Activated B cell treated with CpG ODN at 0.5 μM for 24 hours (primary cell): ENCODE results near the gene THOC6. TPM values are rescaled to one million over a fixed set of nuclear protein-coding genes. Genes with fewer than 3 reads are reported as not detected.

Experiments
- ATAC-seq: fragments of 200-7000 bp; cut with Tn5 transposase; one replicate; pipeline ENCODE4 v1.10.0; 2021; ENCODE audit warnings: low read depth, mild to moderate bottlenecking, moderate library complexity
- CTCF ChIA-PET: fragments of 350-600 bp; sonication (Branson Sonifier 250); formaldehyde crosslinking; loops from one replicate; lab custom pipeline; 2021; ENCODE audit warnings: antibody characterized with exemption; lab: Charles Lee
- POLR2A ChIA-PET: fragments of 350-600 bp; sonication (Branson Sonifier 250); formaldehyde crosslinking; loops from one replicate; lab custom pipeline; 2021; ENCODE audit warnings: antibody characterized with exemption; lab: Charles Lee
- DNase-seq: peaks from one replicate; pipeline ENCODE4 v3.0.0; 2022
- H3K27ac Mint-ChIP-seq: one replicate; pipeline ENCODE4 v1.8.0; 2020; ENCODE audit warnings: mixed read lengths
- H3K27me3 Mint-ChIP-seq: one replicate; pipeline ENCODE4 v1.8.0; 2021; ENCODE audit warnings: mixed read lengths
- H3K36me3 Mint-ChIP-seq: one replicate; pipeline ENCODE4 v1.8.0; 2021; ENCODE audit warnings: low read depth, mixed read lengths
- H3K4me1 Mint-ChIP-seq: one replicate; pipeline ENCODE4 v1.8.0; 2021; ENCODE audit warnings: mixed read lengths
- H3K4me3 Mint-ChIP-seq: one replicate; pipeline ENCODE4 v1.8.0; 2020; ENCODE audit warnings: mild to moderate bottlenecking, mixed read lengths
- H3K9me3 Mint-ChIP-seq: one replicate; pipeline ENCODE4 v1.8.0; 2020; ENCODE audit warnings: mixed read lengths
- intact Hi-C: fragments of 100-400 bp; cut with micrococcal nuclease; formaldehyde crosslinking; loops from one replicate; pipeline ENCODE4 v1.15.1; 2024
- total RNA-seq: library from RNA; stranded (reverse); gene quantifications from 2 replicates; pipeline ENCODE4 v1.2.3, GENCODE V29; 2022
- TF ChIP-seq, protein P1 (sequence below): fragments of 200-600 bp; IDR thresholded peaks from one replicate; pipeline ENCODE4 v1.8.0; 2022; ENCODE audit warnings: antibody characterized with exemption, mild to moderate bottlenecking

THOC6 gene
- total RNA-seq, 1 donor from 2014 or later = 45.8 TPM

DNA sequence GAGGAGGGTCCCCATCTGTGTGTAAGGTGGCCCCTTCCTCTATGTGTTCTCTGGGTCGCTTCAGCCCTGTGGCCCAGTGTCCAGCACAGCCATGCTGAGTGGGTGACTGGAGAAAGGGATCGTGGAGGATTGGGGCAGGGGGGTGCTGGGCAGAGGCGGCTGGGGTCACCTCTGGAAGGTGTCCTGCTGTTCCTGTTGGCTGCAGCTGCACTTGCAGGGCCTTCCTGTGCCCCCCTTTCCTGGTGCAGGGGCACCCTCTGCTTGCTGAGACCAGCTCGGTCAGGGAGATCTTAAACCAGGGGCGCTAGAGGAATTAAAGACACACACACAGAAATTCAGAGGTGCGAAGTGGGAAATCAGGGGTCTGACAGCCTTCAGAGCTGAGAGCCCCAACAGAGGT, 52.7 kb downstream of the THOC6 start:
- CTCF ChIA-PET = interaction anchor here (0.9 to 3.2 kb wide), 6 partner anchors 17 to 58 kb away, joined by 3 to 13 read pairs (median 3); partner anchors contain the start of gene ZNF213
- ATAC-seq = no peak
- Mint-ChIP-seq H3K27ac (peak overlapping the region; percentile 64), H3K36me3 (no peaks in the 10 kb centered on the region), H3K9me3 (peaks cover 5% of the 10 kb centered on the region), H3K4me3 (peak overlapping the region; percentile 64), H3K27me3 (no peaks in the 10 kb centered on the region), H3K4me1 (peaks cover 59% of the 10 kb centered on the region)
- intact Hi-C loops = no loop called here
- POLR2A ChIA-PET = interaction anchor here (0.9 to 3.1 kb wide), 4 partner anchors 18 to 58 kb away, joined by 3 to 18 read pairs (median 7); partner anchors contain the start of gene ZNF213
- DNase-seq = no peak
- TF ChIP-seq, protein P1, sequence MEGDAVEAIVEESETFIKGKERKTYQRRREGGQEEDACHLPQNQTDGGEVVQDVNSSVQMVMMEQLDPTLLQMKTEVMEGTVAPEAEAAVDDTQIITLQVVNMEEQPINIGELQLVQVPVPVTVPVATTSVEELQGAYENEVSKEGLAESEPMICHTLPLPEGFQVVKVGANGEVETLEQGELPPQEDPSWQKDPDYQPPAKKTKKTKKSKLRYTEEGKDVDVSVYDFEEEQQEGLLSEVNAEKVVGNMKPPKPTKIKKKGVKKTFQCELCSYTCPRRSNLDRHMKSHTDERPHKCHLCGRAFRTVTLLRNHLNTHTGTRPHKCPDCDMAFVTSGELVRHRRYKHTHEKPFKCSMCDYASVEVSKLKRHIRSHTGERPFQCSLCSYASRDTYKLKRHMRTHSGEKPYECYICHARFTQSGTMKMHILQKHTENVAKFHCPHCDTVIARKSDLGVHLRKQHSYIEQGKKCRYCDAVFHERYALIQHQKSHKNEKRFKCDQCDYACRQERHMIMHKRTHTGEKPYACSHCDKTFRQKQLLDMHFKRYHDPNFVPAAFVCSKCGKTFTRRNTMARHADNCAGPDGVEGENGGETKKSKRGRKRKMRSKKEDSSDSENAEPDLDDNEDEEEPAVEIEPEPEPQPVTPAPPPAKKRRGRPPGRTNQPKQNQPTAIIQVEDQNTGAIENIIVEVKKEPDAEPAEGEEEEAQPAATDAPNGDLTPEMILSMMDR = no peak

Other genes starting within 250 kb of the THOC6 start
- gene ELOB, start 246.8 kb upstream of the THOC6 start, total RNA-seq = 172 and 190 TPM in 2 replicates
- gene PRSS33, start 236.5 kb upstream of the THOC6 start, total RNA-seq = not detected in 2 replicates
- not detected in 2 replicates for gene PRSS41, start 225.6 kb upstream of the THOC6 start, total RNA-seq
- 2.4 and 3.2 TPM in 2 replicates for gene PRSS21, start 206.8 kb upstream of the THOC6 start, total RNA-seq
- 0.33 TPM in 1 of 2 replicates, not detected in the other for gene ZG16B, start 193.7 kb upstream of the THOC6 start, total RNA-seq
- not detected in 2 replicates for gene PRSS22, start 165.9 kb upstream of the THOC6 start, total RNA-seq
- gene FLYWCH2, start 140.8 kb upstream of the THOC6 start, total RNA-seq = 19.4 and 20.3 TPM in 2 replicates
- 53.5 and 59.9 TPM in 2 replicates for gene FLYWCH1, start 112.1 kb upstream of the THOC6 start, total RNA-seq
- gene KREMEN2, start 59.8 kb upstream of the THOC6 start, total RNA-seq = 1.3 and 1.7 TPM in 2 replicates
- gene PAQR4, start 54.7 kb upstream of the THOC6 start, total RNA-seq = 2.4 and 2.7 TPM in 2 replicates
- 3.8 and 4.3 TPM in 2 replicates for gene PKMYT1, start 43.6 kb upstream of the THOC6 start, total RNA-seq
- gene CLDN9, start 11.1 kb upstream of the THOC6 start, total RNA-seq = not detected in 2 replicates
- not detected in 2 replicates for gene CLDN6, start 5.9 kb upstream of the THOC6 start, total RNA-seq
- gene TNFRSF12A, start 3.7 kb upstream of the THOC6 start, total RNA-seq = 0.47 and 1.0 TPM in 2 replicates
- gene HCFC1R1, start 93 bp upstream of the THOC6 start, total RNA-seq = 17.7 and 20.4 TPM in 2 replicates
- not detected in 2 replicates for gene BICDL2, start 12.9 kb downstream of the THOC6 start, total RNA-seq
- 0.13 and 0.34 TPM in 2 replicates for gene MMP25, start 22.5 kb downstream of the THOC6 start, total RNA-seq
- 3.0 and 3.4 TPM in 2 replicates for gene IL32, start 41.6 kb downstream of the THOC6 start, total RNA-seq
- gene ZSCAN10, start 75.3 kb downstream of the THOC6 start, total RNA-seq = not detected in 2 replicates
- gene ZNF205, start 88.6 kb downstream of the THOC6 start, total RNA-seq = not detected in 2 replicates
- 5.6 and 5.7 TPM in 2 replicates for gene ZNF213, start 111.0 kb downstream of the THOC6 start, total RNA-seq
- not detected in 2 replicates for gene OR1F1, start 164.2 kb downstream of the THOC6 start, total RNA-seq
- 13.6 and 15.1 TPM in 2 replicates for gene ZNF200, start 211.1 kb downstream of the THOC6 start, total RNA-seq
- not detected in 2 replicates for gene MEFV, start 232.6 kb downstream of the THOC6 start, total RNA-seq